A673 (cell line): ENCODE data around the gene CTNNA3. TPM values are rescaled to one million over a fixed set of nuclear protein-coding genes. Genes with fewer than 3 reads are reported as not detected.
"Not testable (repeated sequence)": the region's sequence is repeated elsewhere in the genome, so short reads cannot be mapped to it uniquely, and the experiment has no call there.

ENCODE experiments used
- BruUV-seq: library from RNA; stranded (reverse); fragments of 400-500 nt; replicated peaks from 2 replicates; lab custom pipeline; 2021; lab: Mats Ljungman, UMichigan
- CTCF ChIA-PET: fragments of 300-600 bp; sonication (Branson Sonifier 250); formaldehyde crosslinking; loops from one replicate; lab custom pipeline; 2022; ENCODE audit warnings: antibody characterized with exemption; lab: Charles Lee
- POLR2A ChIA-PET: fragments of 300-600 bp; sonication (Branson Sonifier 250); formaldehyde crosslinking; loops from one replicate; lab custom pipeline; 2022; ENCODE audit warnings: antibody characterized with exemption; ENCODE audit not compliant: low non-redundant PET; lab: Charles Lee
- DNase-seq: peaks from one replicate; pipeline ENCODE4 v3.0.0-alpha.2; 2015; ENCODE audit warnings: low spot score
- H3K27ac ChIP-seq: fragments of 200-600 bp; sonication (generic); 2 replicates; pipeline ENCODE4 v1.5.1; 2016; ENCODE audit warnings: mixed run types, low read depth, mild to moderate bottlenecking, mixed read lengths, antibody characterized with exemption, low read length; ENCODE audit not compliant: poor library complexity, severe bottlenecking
- H3K27me3 ChIP-seq: fragments of 200-600 bp; sonication (generic); replicated peaks from 2 replicates; pipeline ENCODE4 v1.6.1; 2017; ENCODE audit warnings: mixed run types, low read depth, mild to moderate bottlenecking, mixed read lengths, antibody characterized with exemption, low read length; ENCODE audit not compliant: insufficient read depth, poor library complexity
- H3K36me3 ChIP-seq: fragments of 200-600 bp; sonication (generic); 2 replicates; pipeline ENCODE4 v1.6.1; 2016; ENCODE audit warnings: mixed run types, mild to moderate bottlenecking, mixed read lengths, antibody characterized with exemption, low read length; ENCODE audit not compliant: insufficient read depth, poor library complexity, severe bottlenecking
- H3K4me1 ChIP-seq: fragments of 200-600 bp; sonication (generic); 2 replicates; pipeline ENCODE4 v1.6.1; 2017; ENCODE audit warnings: mixed run types, mild to moderate bottlenecking, mixed read lengths, antibody characterized with exemption, low read length; ENCODE audit not compliant: insufficient read depth, poor library complexity, severe bottlenecking
- H3K4me3 ChIP-seq: fragments of 200-600 bp; sonication (generic); 2 replicates; pipeline ENCODE4 v1.5.1; 2016; ENCODE audit warnings: low read depth, mixed run types, mild to moderate bottlenecking, mixed read lengths, low read length; ENCODE audit not compliant: poor library complexity, severe bottlenecking
- H3K9me3 ChIP-seq: fragments of 200-600 bp; sonication (generic); 2 replicates; pipeline ENCODE4 v1.6.1; 2016; ENCODE audit warnings: mixed run types, low read depth, mild to moderate bottlenecking, mixed read lengths, antibody characterized with exemption, low read length; ENCODE audit not compliant: poor library complexity, severe bottlenecking
- CTCF ChIP-seq: fragments of 300-800, 200-600 bp; sonication (generic); conservative IDR thresholded peaks from 2 replicates; pipeline ENCODE4 v1.5.1; 2017; ENCODE audit warnings: low read depth, mild to moderate bottlenecking, antibody characterized with exemption, low read length, moderate library complexity, mixed read lengths
- EZH2 ChIP-seq: fragments of 200-600 bp; sonication (generic); IDR thresholded peaks from 2 replicates; pipeline ENCODE4 v1.6.1; 2017; ENCODE audit warnings: borderline replicate concordance, low read depth, mild to moderate bottlenecking, mixed read lengths, antibody characterized with exemption, low read length; ENCODE audit not compliant: poor library complexity, severe bottlenecking
- intact Hi-C: fragments of 100-400 bp; cut with micrococcal nuclease; formaldehyde crosslinking; loops from one replicate; pipeline ENCODE4 v1.10.0; 2022; ENCODE audit not compliant: unreplicated experiment
- total RNA-seq: library from RNA; stranded (reverse); gene quantifications from 2 replicates; pipeline ENCODE4 v1.2.3, GENCODE V29; 2021

Gene CTNNA3
- total RNA-seq, 1 experiment from 2014 or later, result not detected

GRCh38 chr10:67684140-67684539 lies 11.9 kb downstream of the CTNNA3 start:
- H3K4me1 ChIP-seq, H3K36me3 ChIP-seq, BruUV-seq, DNase-seq, H3K27ac ChIP-seq, H3K4me3 ChIP-seq, intact Hi-C loops, CTCF ChIA-PET, POLR2A ChIA-PET: not testable (repeated sequence)
- Histone ChIP-seq H3K27me3 (peaks cover 22% of the 10 kb centered on the region), H3K9me3 (peaks cover 10% of the 10 kb centered on the region)

GRCh38 chr10:67678335-67678974 lies 17.5 kb downstream of the CTNNA3 start:
- DNase-seq, result no peak

GRCh38 chr10:67676208-67676825 lies 19.7 kb downstream of the CTNNA3 start:
- Histone ChIP-seq H3K27ac (no peak overlapping the region), H3K4me3 (no peak overlapping the region), H3K9me3 (no peaks in the 10 kb centered on the region), H3K4me1 (no peaks in the 10 kb centered on the region), H3K36me3 (no peaks in the 10 kb centered on the region), H3K27me3 (peaks cover 46% of the 10 kb centered on the region)
- intact Hi-C loops, result no loop called here
- BruUV-seq, result no TSS peak
- POLR2A ChIA-PET, result no interaction called here
- no peak for TF ChIP-seq CTCF
- no peak for TF ChIP-seq EZH2
- no peak for DNase-seq
- CTCF ChIA-PET, result no interaction called here

More at GRCh38 chr10:67678335-67678974, 17.5 kb downstream of the CTNNA3 start:
- intact Hi-C loops, result no loop called here
- POLR2A ChIA-PET, result no interaction called here
- no peak overlapping the region for H3K27ac ChIP-seq
- H3K36me3 ChIP-seq, result no peaks in the 10 kb centered on the region
- peaks cover 5% of the 10 kb centered on the region for H3K9me3 ChIP-seq
- H3K4me1 ChIP-seq, result no peaks in the 10 kb centered on the region
- CTCF ChIA-PET, result no interaction called here
- no TSS peak for BruUV-seq
- TF ChIP-seq EZH2, result no peak
- no peak for TF ChIP-seq CTCF
- H3K27me3 ChIP-seq, result peaks cover 46% of the 10 kb centered on the region
- no peak overlapping the region for H3K4me3 ChIP-seq
